Esophagus muscularis mucosa (tissue), 4 donors: ENCODE results near the gene GAS2L2. TPM values are rescaled to one million over a fixed set of nuclear protein-coding genes. Genes with fewer than 3 reads are reported as not detected.

Experiments used
- DNase-seq: peaks from one replicate; pipeline ENCODE4 v3.0.0-alpha.2; 2017; ENCODE audit errors: extremely low spot score
- H3K27ac ChIP-seq, 4 donors: fragments of 200-600 bp; sonication (generic); replicated peaks in 1 of 4; 1 replicate in 3 of 4; 2 replicates in 1 of 4; pipeline ENCODE4 v1.5.1; 2016 to 2019; ENCODE audit warnings: mild to moderate bottlenecking in 1 of 4
- H3K27me3 ChIP-seq, 4 donors: fragments of 200-600 bp; sonication (generic); one replicate each; pipeline versions ENCODE4 v1.5.1 to v1.6.0; 2016 to 2019
- H3K36me3 ChIP-seq, 4 donors: fragments of 200-600 bp; sonication (generic); one replicate each; pipeline ENCODE4 v1.5.1; 2016 to 2019
- H3K4me1 ChIP-seq, 4 donors: fragments of 200-600 bp; sonication (generic); one replicate each; pipeline ENCODE4 v1.5.1; 2016 to 2019
- H3K4me3 ChIP-seq, 4 donors: fragments of 200-600 bp; sonication (generic); 1 replicate in 2 of 4; 2 replicates in 2 of 4; pipeline ENCODE4 v1.5.1; 2016 to 2019; ENCODE audit warnings: mild to moderate bottlenecking in 4 of 4, moderate library complexity in 1 of 4
- H3K9me3 ChIP-seq, 4 donors: fragments of 200-600 bp; sonication (generic); 1 replicate in 3 of 4; 2 replicates in 1 of 4; pipeline ENCODE4 v1.5.1; 2016 to 2019
- EP300 ChIP-seq: sonication (generic); formaldehyde crosslinking; IDR thresholded peaks from one replicate; pipeline ENCODE4 v1.6.1; 2017; ENCODE audit warnings: antibody characterized with exemption
- POLR2A ChIP-seq: fragments of 450-650 bp; IDR thresholded peaks from one replicate; pipeline ENCODE4 v1.6.1; 2017; ENCODE audit warnings: antibody characterized with exemption, moderate library complexity, mild to moderate bottlenecking, low read depth
- POLR2AphosphoS5 ChIP-seq, 2 donors: sonication (generic); formaldehyde crosslinking; IDR thresholded peaks; one replicate each; pipeline ENCODE4 v1.6.1; 2017; ENCODE audit warnings: antibody characterized with exemption in 2 of 2
- WGBS: methylation state at CpG from one replicate; pipeline ENCODE4 v1.1.5; 2018; 5-methylcytosine and 5-hydroxymethylcytosine counted together
- intact Hi-C: fragments of 100-400 bp; cut with DNase I; formaldehyde crosslinking; loops from one replicate; pipeline ENCODE4 v1.15.1; 2023
- total RNA-seq, 4 donors: library from RNA; depleted of rRNA; stranded (reverse); fragments of >200 nt; gene quantifications; one replicate each; pipeline versions ENCODE4 v1.1.0 to v1.2.1, GENCODE V29; 2016
- TF ChIP-seq, protein P1 (sequence below), 3 experiments: fragments of 200-600 bp in 2 of 3; fragments of 450-650 bp in 1 of 3; sonication (generic) in 2 of 3; IDR thresholded peaks; one replicate each; pipeline ENCODE4 v1.5.1; 2017 to 2019; ENCODE audit warnings: antibody characterized with exemption in 3 of 3, mild to moderate bottlenecking in 2 of 3, moderate library complexity in 1 of 3

GAS2L2 gene
- total RNA-seq, 4 donors from 2014 or later, result 0.42 to 0.80 (median 0.48) TPM

DNA sequence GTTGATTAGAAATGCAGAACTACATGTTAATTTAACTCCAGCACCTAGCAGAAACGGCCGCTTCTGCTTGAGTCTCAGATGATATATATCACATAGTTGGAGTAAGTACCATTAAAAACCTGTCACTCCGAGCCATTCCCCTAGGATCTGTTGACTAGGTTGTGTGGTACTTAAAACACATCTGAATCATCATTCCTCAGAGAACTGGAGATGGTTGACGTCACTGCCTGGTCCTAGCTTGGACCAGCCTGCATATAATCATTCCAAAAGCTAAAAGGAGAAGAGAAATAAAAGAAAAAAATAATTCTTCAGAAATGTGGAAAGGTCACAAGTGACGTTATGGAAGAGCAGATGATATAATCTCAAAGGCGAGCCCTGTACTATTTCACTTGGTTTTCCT is 52.9 kb downstream of the GAS2L2 start:
- Histone ChIP-seq H3K9me3 (no peaks in the 10 kb centered on the region), H3K4me1 (peaks cover 0 to 5% (median 0%) of the 10 kb centered on the region in 4 donors), H3K36me3 (peaks cover 7 to 56% (median 15%) of the 10 kb centered on the region in 4 donors), H3K27me3 (no peaks in the 10 kb centered on the region), H3K27ac (no peak overlapping the region), H3K4me3 (no peak overlapping the region)
- WGBS, result 91% methylated on average over 6 of the region's 6 CpGs
- no peak for DNase-seq
- no peak for TF ChIP-seq POLR2AphosphoS5 (IDR thresholded peaks at IDR 0.05)
- TF ChIP-seq, protein P1, sequence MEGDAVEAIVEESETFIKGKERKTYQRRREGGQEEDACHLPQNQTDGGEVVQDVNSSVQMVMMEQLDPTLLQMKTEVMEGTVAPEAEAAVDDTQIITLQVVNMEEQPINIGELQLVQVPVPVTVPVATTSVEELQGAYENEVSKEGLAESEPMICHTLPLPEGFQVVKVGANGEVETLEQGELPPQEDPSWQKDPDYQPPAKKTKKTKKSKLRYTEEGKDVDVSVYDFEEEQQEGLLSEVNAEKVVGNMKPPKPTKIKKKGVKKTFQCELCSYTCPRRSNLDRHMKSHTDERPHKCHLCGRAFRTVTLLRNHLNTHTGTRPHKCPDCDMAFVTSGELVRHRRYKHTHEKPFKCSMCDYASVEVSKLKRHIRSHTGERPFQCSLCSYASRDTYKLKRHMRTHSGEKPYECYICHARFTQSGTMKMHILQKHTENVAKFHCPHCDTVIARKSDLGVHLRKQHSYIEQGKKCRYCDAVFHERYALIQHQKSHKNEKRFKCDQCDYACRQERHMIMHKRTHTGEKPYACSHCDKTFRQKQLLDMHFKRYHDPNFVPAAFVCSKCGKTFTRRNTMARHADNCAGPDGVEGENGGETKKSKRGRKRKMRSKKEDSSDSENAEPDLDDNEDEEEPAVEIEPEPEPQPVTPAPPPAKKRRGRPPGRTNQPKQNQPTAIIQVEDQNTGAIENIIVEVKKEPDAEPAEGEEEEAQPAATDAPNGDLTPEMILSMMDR (IDR thresholded peaks at IDR 0.05), result no peak
- TF ChIP-seq POLR2A, result no peak
- TF ChIP-seq EP300, result no peak
- intact Hi-C loops, result no loop called here

DNA sequence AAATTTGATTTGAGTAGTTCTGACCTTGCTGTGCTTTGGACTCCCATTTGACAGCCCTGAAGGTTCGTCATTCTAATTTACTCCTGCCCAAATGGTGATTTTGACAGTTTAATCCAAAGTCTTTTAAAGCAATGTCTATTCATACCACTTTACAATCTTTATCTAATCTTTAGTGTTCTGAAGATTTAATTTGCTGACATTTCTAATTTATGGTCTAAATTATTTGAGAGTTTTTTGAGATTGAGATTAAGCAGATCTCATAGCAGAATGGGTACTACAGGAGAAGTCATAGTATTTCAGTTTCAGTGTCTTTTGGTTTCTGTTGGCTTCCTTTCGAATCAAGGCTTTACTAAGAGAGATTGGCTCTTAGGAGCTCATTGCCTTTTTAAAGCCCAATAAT is 54.2 kb downstream of the GAS2L2 start:
- intact Hi-C loops, result no loop called here

DNA sequence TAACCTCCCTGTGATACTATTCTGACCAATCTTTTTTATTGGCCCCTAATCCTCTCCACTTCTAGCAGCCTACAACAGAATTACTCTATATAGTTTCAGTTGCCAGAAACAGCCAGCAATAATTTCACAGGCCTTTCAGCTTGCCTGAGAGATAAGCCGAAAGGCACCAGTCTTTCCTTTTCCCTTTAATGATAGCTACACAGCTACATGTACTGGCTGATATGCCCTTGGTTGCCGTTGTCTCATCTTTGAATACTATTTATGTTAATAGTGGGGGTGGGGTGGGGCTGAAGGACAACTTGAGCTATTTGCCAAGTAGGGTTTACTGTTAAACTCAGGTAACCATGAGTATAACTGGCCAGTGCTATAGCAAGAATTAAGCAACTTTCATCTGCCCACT is 57.4 kb downstream of the GAS2L2 start:
- intact Hi-C loops, result no loop called here
- Histone ChIP-seq H3K27ac (no peak overlapping the region), H3K27me3 (no peaks in the 10 kb centered on the region), H3K36me3 (peaks cover 25 to 93% (median 37%) of the 10 kb centered on the region in 4 donors), H3K4me3 (no peak overlapping the region), H3K4me1 (peaks cover 0 to 11% (median 0%) of the 10 kb centered on the region in 4 donors), H3K9me3 (no peaks in the 10 kb centered on the region)
- 86% methylated on average over 2 of the region's 2 CpGs for WGBS
- TF ChIP-seq, protein P1 (IDR thresholded peaks at IDR 0.05), result no peak
- TF ChIP-seq POLR2AphosphoS5 (IDR thresholded peaks at IDR 0.05) (no peak), POLR2A (no peak), EP300 (no peak)
- DNase-seq, result no peak

More for the DNA sequence above, 54.2 kb downstream of the GAS2L2 start:
- Histone ChIP-seq H3K4me3 (no peak overlapping the region), H3K4me1 (peaks cover 0 to 11% (median 0%) of the 10 kb centered on the region in 4 donors), H3K27me3 (no peaks in the 10 kb centered on the region), H3K36me3 (peaks cover 17 to 69% (median 28%) of the 10 kb centered on the region in 4 donors), H3K9me3 (no peaks in the 10 kb centered on the region), H3K27ac (no peak overlapping the region)
- no peak for TF ChIP-seq EP300
- no peak for TF ChIP-seq POLR2A
- TF ChIP-seq, protein P1 (IDR thresholded peaks at IDR 0.05), result no peak
- no peak for TF ChIP-seq POLR2AphosphoS5 (IDR thresholded peaks at IDR 0.05)
- WGBS, result 96% methylated on average over 2 of the region's 2 CpGs
- no peak for DNase-seq

DNA sequence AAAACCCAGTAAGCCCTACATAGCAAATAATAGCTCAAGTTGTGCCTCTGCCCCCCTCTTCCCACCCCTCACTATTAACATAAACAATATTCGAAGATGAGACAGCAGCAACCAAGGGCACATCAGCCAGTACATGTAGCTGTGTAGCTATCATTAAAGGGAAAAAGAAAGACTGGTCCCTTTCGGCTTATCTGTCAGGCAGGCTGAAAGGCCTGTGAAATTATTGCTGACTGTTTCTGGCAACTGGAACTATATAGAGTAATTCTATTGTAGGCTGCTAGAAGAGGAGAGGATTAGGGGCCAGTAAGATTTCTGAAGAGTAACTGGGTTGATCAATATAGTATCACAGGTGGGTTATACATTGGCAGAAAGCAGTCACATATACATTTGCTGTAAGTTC is 58.1 kb downstream of the GAS2L2 start:
- peaks cover 32 to 93% (median 44%) of the 10 kb centered on the region in 4 donors for H3K36me3 ChIP-seq
- TF ChIP-seq, protein P1 (IDR thresholded peaks at IDR 0.05), result no peak
- TF ChIP-seq POLR2A, result no peak
- peaks cover 0 to 11% (median 0%) of the 10 kb centered on the region in 4 donors for H3K4me1 ChIP-seq
- 75% methylated on average over 2 of the region's 2 CpGs for WGBS
- no peak for DNase-seq
- no peak overlapping the region for H3K4me3 ChIP-seq
- intact Hi-C loops, result loop anchor here (5.0 kb wide), 1 partner anchor 52 kb away; no protein-coding TSS in a partner anchor
- H3K27me3 ChIP-seq, result no peaks in the 10 kb centered on the region
- H3K27ac ChIP-seq, result no peak overlapping the region
- no peaks in the 10 kb centered on the region for H3K9me3 ChIP-seq

Other genes starting within 250 kb of the GAS2L2 start
- 1 to 10 TPM in 2 of 4 donors, under 1 TPM in 2; 0.32 to 1.7 (median 1.0) TPM for gene SLFN12L, start 215.6 kb downstream of the GAS2L2 start, total RNA-seq
- gene SLFN14, start 192.4 kb downstream of the GAS2L2 start, total RNA-seq, result not detected
- 1 to 10 TPM; 4.1 to 9.0 (median 5.0) TPM for gene PEX12, start 174.7 kb downstream of the GAS2L2 start, total RNA-seq
- 100 to 1,000 TPM; 108 to 276 (median 155) TPM for gene AP2B1, start 165.9 kb downstream of the GAS2L2 start, total RNA-seq
- 10 to 100 TPM; 10.3 to 28.1 (median 17.4) TPM for gene RASL10B, start 21.6 kb downstream of the GAS2L2 start, total RNA-seq
- gene C17orf50, start 7.6 kb upstream of the GAS2L2 start, total RNA-seq, result not detected
- gene MMP28, start 42.4 kb upstream of the GAS2L2 start, total RNA-seq, result 100 to 1,000 TPM in 2 of 4 donors, 10 to 100 TPM in 2; 75.5 to 150 (median 116) TPM
- gene TAF15, start 56.2 kb upstream of the GAS2L2 start, total RNA-seq, result 100 to 1,000 TPM in 3 of 4 donors, 10 to 100 TPM in 1; 93.8 to 140 (median 122) TPM
- under 1 TPM in 1 of 4 donors, not detected in 3; 0.13 TPM for gene HEATR9, start 115.7 kb upstream of the GAS2L2 start, total RNA-seq
- gene CCL5, start 127.1 kb upstream of the GAS2L2 start, total RNA-seq, result 10 to 100 TPM in 1 of 4 donors, 1 to 10 TPM in 3; 1.6 to 11.3 (median 2.2) TPM
- gene RDM1, start 177.5 kb upstream of the GAS2L2 start, total RNA-seq, result not detected
- not detected for gene LYZL6, start 190.5 kb upstream of the GAS2L2 start, total RNA-seq
- under 1 TPM in 1 of 4 donors, not detected in 3; 0.42 TPM for gene CCL16, start 228.3 kb upstream of the GAS2L2 start, total RNA-seq
- gene CCL14, start 233.5 kb upstream of the GAS2L2 start, total RNA-seq, result 10 to 100 TPM; 11.2 to 59.8 (median 54.7) TPM
- not detected for gene CCL15, start 248.3 kb upstream of the GAS2L2 start, total RNA-seq